ENCODE results near the gene KAZN.

Gene KAZN

DNA sequence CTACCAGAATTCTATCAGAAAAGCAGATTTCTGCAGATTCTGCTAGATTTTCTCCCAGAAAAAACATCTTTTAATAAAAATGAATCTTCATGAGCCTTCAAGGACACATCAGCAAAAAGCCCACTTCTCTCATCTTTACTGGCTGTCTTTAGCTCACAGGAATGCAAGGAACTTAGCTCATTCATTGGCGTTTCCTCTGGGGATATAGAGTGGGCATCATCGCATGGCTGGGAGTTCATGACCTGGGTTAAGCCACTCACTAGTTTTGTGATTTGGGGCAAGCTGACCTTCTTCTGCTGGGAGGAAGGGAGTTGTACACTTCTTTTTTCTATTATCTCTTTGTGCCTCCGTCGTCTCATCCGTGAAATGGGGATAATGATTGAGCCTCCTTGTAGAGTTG is 149.7 kb downstream of the KAZN start:
- DNase-seq, result no peak

DNA sequence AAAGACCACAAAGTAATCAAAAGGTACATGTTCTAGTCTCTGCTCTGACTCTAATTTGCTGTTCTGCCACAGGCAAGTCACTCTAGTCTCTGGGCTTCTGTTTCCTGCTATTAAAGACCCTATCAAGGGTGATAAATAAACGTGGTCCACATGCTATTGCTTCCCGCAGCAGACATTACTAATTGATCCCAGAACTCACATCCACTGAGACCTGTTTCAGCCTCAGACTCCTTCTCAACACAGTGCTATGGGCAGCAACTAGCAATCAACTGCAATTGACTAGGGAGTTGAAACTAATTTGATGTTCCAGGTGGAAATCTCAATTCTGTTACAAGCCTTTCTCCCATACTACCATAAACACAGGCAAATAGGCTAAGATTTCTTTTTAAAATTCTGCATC is 150.5 kb downstream of the KAZN start:
- no peak for DNase-seq

DNA sequence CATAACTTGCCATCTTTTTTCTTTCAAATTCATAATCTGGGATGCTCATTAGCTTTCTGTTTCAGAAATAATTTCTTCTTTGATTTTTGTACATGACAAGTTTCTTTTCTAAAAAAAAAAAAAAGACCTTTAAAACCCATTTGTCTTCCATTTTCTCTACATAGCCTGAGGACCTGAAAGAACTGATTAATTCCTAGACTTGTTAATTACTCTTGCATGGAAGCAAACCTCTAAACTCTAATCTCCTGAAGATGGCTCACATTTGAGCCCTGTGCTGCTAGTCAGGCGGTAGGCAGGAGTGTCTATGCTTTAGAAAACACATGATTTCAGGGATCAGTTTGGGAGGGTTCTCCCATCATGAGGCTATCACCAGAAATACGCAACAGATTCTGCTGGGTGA is 152.0 kb downstream of the KAZN start:
- no peak for DNase-seq

DNA sequence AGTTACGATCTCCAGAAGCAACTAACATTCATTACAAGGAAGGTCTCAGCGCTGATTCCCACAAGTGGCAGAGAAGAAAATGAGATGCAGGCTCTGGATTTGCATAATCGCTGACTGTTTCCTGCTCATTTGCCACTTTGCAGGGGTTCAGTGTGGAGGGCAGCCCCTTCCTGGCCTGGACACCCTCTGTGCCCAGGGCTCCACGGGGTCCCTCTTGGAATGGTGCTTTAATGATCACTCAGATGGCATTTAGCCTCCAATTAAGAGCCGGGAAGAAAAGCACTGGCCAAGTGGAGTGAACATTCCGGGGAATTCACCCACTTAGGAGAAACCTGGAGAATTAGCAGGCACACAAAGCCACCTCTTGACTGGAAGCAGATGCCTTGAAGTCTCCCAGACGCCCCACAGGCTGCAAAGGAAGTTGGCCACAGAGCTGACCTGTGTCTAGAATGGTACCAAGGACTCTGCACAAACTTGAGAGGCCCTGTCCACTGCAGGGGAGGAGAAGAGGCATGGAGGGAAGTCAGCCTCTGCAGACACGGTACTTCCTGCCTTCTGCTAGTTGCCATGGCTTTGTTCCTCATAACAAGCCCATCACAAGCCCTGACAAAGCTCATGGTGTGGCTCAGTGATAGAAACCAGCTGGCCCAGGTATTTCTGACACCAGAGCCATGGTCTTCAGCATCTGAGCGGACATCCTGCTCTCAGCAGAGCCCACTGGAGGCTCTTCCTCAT is 157.2 kb downstream of the KAZN start:
- peak; percentile 67 for DNase-seq

DNA sequence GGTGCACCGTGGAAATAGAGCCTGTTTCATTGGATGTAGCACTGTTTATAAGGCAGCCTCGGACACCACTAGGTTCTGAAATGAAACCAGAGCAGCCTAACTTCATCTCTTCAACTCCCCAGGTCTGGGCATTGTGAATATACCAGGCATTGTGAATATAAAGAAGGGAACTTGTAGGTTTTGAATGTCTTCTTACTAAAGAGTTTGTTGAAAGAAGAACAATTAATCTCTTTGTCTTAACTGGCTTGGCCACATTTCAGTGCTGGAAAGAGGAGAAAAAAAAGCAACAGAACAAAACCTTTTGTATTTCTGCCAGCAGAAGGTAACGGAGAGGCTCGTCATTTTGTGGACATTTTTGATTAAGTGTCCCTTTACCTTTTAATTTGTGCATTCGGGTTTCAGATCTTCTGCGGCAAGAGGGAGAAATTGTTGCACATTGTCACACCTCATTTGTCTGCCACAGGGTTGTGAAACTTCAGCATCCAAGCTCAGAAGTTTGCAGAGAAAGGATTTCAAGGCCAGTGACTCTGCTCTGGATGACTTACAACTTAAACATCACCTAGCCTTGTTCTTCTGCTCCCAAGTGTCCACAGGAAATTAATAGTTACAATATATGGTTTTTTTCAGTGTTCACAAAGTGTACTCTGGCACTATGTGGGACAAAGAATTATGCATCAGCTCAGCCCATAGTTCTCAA is 158.3 kb downstream of the KAZN start:
- DNase-seq, result no peak

DNA sequence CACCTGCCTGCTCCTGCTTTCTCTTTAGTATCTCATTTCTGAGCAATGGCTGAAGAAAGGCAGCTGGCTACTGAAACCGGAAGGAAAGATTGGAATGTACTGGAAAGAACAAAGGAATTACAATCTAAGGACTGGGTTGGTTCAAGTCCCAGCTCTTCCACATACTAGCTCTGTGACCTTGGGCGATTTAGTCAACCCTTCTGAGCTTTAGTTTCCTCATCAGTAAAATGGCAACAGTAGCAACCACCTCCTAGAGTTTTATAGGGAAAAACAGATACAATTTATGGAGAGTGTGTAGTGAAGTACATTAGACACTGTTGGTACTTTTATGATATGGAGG is 158.8 kb downstream of the KAZN start:
- DNase-seq, result no peak

DNA sequence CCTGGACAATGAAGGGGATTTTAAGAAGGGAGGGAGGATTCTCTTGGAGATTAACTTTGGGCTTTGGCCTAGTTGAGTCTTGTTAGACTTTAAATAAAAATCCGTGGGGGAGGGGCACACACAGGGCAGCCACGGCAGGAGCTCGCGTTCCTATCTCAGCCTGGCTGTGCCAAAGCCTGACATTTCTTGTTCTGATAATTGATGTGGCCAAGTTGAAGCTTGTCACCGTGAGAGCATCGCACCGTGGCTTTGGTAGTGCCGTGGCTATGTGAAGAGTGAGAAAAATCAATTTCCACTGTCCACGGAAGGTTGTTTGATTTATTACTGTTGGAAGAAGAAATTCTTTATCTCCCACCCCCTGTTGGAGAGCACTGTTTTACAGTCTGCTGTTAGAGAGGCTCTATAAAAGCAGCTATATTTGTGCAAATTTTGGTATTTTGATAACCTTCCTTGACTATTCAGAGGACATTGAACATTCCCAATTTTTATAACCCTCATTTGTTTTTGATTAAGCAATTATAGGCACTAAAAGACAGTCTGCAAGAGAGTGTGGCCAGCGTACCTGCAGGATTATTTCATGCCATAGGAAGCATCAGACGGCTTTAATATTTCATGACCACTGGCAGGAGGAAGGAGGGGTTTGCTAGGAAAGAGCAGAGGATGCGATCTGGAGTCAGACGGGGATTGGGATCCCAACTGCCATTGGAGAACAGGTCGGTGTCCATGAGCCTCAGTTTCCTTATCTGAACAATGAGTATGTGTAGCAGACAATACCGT is 160.7 kb downstream of the KAZN start:
- DNase-seq, result no peak

DNA sequence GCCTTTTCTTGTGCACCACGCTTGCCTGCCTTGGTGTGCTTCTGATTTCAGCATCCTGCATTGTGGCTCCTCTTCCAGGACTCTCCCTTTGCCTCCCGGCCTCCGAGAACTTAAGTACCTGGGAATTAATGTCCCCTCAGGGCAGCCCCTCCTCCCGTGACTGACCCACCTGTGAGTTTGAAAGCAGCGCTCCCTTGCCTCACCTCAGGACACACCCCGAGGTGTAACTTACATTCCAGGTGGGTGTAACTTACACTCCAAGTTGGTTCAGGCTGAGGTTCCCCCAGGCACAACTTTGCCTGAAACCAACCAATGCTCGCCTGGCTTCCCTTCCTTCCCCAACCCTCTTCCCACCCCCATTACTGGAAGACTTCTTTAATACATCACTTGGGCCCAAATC is 161.4 kb downstream of the KAZN start:
- no peak for DNase-seq

DNA sequence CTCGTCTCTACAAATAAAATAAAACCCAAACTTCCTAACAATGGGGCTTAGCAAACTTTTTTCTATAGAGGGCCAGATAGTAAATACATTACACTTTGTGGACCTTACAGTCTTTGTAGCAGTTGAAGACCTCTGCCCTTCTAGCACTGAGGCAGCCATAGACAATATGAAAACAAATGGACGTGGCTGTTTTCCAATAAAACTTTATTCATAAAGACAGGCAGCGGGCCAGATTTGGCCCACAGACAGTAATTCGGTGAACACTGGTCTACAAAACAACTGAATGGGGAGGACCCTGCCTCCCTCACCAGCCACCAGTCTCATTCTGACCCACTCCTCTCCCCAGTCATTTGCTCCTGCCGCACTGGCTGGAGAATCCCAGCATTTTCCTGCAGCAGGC is 162.3 kb downstream of the KAZN start:
- DNase-seq, result no peak

DNA sequence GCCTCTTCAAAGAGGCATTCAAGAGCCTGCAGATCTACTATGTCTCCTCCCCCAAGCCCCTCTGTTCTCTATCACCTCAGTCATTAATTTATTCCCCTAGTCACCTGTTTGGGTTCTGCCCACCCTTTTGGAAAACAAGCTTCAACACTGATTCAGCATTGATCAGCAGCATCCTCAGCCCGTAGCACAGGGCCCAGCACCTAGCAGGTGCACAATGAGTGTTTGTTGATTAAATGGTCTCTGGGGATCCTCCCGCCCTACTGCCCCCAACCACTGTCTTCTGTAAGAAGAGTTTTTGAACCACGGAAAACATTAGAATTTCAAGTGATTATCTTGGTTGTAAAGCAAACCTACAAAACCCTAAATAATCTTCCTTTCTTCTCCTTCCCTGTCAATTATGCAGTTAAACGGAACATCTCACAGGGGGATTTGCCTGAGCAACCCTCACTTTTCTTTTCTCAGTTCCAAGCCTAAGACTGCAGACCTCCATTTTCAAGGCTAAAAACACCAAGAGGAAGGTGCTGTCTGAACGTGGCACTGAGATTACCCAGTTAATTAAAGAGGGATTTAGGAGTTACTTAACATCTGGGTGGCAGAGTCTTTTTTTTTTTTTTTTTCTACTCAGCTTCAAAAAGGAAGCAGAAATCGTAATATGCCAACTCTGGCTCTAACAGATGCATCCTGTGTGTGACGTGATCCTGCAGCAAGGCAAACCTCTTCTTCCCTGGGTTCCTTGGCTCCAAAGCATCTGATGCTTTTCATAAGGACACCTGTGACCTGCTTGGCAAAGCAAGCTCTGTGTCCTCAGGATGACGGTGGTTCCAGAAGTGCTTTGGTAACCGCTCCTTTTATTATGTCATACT is 163.0 kb downstream of the KAZN start:
- DNase-seq, result peak; percentile 54

DNA sequence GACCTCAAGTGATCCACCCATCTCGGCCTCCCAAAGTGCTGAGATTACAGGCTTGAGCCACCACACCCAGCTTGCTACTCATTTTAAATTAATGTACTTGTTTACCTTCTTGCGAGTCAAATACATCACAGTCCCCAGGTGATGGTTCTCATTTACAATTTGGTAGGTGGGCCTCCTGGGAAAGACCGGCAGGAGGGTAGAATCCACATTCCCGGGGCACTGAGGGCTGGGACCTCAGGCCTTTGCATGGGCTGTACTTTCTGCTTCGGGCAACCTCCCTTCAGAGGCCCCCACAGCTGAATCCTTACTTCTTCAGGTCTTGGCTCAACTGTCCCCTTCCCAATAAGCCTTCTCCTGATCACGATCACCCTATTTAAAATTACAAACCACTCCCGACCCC is 165.5 kb downstream of the KAZN start:
- no peak for DNase-seq

DNA sequence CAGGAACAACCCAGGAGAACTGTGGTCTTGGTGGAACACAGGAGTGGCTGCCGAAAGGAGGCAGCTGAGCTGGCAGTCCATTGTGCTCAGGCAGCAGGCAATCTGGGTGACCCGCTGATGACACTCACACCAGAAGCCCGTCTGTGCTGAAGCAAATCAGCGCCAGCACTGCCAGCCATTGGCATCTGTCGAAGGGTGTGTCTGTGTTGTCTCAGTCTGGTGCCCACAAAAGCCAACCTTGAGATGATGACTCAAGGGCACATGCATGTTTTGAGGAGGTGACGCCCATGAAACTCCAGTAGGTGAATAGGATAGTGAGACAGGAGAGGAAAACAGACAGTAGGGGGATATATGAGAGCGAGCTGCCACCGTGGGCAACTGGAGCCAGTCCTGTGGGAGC is 167.3 kb downstream of the KAZN start:
- no peak for DNase-seq

DNA sequence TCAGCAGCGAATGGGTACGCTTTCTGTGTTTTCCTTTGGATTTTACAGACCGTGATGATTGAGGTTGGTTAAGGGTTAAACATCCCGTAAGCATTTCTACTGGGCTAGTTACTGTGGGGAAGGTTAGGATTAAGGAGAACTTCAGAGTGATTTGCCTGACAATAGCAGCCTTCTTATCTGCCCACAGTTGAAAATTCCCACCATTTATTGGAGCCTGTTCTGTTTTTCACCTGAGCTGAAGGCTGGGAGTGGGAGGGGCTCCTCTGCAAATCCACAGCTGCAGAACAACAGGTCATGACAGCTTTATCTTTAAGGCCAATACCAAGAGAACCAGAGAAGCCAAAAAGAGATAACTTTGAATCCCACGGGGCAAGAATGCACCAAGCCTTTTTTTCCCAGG is 168.6 kb downstream of the KAZN start:
- DNase-seq, result no peak

DNA sequence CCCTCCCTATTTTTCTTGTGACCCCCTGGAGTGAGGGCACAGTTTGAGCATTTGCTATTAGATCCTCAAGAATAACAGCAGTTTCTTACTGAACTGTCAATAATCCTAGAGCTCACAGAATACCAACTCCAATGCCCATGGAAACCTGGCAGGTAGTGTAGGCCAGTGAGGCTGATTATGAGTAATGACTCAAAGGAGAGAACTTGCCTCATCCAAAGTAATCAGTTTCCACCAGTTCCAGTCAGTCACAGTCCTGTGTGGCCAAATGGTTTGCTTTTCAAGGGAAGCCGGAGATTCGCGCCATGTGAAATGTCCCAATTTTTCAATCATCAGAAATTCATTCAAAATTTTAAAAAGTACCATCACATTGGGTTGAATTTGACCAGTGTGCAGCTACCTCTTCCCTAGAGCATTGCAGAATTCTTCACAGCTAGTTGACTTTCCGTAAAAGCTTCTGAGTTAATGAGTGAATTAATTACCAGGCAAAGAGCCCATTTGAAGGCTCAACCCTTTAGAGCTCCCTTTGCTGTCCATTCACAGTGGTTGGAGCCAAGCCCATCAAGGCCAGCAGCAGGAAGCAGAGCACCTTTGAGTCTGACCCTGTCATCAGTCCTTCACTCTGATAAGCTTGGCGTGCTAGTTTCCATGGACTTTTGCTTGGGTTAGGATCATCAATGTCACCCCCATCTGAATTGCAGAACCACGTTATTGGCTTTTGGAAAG is 170.3 kb downstream of the KAZN start:
- no peak for DNase-seq

DNA sequence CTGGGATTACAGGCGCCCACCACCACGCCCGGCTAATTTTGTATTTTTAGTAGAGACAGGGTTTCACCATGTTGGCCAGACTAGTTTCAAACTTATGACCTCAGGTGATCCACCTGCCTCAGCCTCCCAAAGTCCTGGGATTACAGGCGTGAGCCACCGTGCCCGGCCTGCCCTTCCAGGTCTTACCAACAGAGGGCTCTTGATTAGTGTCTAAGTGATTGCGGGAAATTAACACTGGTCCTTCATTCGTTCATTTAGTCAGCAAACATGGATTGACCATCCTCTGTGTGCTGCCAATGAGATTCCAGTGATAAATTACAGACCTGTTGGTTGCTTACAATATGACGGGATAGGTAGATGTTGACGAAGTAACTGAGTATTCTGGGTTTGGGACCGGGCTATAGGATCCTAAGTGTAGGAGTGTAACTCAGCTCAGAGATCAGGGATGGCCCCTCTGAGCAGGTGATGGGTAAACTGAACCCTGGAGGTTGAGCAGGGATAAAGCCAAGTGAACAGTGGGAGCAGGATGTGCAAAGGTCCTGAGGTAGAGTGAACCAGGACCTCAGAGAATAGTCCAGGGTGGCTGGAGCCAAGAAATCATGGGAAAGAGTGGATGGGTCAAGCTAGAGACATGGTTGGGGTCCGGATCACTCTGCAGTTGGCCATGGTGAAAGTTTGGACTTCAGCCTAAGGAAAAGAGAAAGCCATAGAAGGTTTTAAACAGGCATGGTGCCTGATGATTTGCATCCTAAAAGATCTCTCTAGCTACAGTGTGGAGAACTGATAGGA is 171.2 kb downstream of the KAZN start:
- no peak for DNase-seq

DNA sequence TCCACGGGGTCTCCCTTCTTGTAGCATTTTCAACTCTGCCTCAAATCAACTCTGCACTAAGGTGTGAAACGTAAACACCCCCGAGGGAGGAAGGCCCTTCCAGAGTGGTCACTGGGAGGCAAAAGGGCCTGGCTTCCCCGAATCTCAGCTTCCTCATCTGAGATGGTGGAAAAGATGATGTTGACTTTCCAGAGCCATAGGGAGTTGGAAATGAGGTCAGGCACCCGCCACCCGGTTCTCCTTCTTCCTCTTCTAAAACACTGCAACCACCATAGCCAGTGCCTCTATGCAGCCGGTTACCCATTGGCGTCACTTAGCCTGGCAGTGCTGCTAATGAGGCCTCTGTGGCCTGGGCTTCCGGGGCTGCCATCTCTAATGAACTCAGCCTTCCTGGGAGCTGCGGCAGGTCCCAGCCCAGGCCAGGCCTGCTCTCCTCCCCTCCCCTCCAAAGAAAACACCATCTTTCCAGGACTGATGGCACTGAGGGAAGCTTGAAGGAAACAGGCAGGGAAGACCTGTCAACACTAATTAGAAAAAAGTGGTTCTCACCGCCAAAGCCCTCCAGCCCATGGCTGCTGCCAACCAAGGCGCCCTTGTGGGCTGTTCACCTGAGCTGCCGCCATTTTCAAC is 175.0 kb downstream of the KAZN start:
- peak; percentile 74 for DNase-seq

DNA sequence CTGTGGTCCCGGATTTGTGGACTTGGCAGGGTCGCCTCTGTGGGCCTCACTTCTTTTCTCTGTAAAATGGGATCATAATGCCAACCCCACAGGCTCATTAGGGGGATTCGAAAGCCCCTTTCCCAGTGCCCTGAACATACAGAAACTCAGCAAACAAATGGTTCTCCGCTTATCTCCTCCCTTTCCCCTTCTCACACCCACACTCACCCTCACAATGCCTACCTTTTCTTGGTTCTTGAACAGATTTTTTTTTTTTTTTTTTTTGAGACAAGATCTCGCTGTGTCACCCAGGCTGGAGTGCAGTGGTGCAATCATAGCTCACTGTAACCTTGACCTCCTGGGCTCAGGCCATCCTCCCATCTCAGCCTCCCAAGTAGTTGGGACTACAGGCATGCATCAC is 175.7 kb downstream of the KAZN start:
- DNase-seq, result no peak

DNA sequence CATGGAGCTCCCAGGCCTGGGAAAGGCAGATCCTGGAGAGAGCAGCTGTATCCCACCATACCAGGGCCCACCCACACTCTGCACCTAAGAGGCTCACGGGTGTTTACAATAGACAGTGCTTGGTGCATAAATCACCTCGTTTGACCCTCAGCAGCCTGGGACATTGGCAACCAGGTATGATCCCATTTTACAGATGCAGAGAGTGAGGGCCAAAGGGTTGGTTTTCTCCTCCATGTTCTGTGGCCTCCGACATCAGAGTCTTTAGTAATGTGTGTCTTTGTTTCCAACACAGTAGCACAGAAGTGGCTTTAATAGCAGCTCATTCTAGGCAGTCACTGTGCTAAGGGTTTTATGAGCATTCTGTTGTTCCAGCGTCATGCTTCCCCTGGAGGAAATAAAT is 176.5 kb downstream of the KAZN start:
- DNase-seq, result no peak

DNA sequence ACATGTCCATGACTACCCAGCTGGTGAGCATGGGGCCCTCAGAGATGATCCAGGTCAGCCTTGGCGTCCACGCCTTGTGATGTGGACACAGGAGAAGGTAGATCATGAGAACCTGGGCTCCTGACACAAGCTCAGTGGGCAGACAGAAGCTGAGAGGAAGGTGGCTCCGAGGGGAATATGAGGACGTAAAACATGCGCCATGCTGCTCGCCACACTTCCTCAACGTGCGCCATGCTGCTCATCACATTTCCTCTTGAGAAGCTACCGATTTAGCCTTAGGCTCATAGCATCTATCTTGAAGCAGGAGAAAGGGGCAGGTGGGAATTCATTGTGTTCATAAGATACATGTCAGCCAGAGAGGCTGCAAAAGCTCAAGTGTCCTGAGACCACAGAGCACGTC is 176.9 kb downstream of the KAZN start:
- no peak for DNase-seq

DNA sequence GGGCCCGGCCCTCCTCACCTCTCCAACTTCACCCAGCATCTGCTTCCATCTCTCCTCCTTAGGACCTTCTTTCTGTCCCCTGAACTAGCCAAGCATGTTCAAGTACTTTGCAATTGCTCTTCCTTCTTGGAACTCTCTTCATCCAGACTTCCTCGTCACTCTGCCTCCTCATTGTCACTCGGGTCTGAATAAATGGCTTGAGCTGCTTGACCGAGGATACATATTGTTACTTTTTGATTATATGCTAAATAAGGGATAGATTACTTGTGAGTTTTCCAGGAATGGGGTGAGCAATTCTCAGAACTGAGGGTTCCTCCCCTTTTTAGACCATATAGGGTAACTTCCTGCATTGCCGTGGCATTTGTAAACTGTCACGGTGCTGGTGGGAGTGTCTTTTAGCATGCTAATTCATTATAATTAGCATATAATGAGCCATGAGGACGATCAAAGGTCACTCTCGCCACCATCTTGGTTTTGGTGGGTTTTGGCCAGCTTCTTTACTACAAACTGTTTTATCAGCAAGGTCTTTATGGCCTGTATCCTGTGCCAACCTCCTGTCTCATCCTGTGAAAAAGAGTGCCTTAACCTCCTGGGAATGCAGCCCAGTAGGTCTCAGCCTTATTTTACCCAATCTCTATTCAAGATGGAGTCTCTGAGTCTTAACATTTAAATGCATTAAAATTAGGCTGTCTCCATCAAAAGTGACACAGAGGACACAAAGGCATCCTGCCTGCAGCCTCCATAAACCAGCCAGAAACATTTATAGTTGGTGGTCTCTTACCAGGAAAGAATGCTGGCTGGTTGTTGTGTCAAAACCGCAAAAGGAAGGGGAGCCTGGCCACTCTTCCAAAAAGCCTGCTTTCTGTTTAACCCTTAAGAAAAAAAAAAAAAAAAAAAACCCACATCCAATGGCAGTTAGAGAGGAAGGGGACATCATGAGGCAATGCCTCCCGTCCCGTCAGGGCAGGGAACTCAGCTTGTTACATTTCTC is 179.3 kb downstream of the KAZN start:
- DNase-seq, result peak; percentile 97

Data from MV-4-11 (cell line).